Activated CD4-positive, alpha-beta T cell treated with anti-CD3 and anti-CD28 coated beads for 1 hour (primary cell): ENCODE measurements around the gene POGLUT2.

ENCODE experiments used
- DNase-seq: peaks from one replicate; pipeline ENCODE4 v3.0.0-alpha.2; 2020

The POGLUT2 gene

DNA sequence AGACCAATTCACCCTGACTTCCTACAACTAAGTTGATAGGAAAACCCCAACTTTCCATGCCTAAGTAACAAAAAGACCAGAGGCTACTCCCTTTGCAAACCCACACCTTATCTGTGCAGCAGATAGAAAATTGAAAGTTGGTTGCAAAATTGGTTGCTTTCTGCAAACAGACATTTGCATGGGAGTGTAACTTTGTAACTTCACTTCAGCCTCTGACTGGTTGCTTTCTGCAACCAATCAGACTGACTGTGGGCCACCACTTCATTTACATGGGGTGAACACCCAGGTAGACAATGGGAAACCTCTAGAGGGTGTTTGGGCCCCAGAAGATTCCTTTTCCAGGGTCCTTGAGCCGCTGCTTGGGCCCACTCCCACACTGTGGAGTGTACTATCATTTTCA, 35.0 kb downstream of the POGLUT2 start:
- DNase-seq: no peak

- DNase-seq: no peak
Observed at GRCh38 chr13:102761071-102761470, 37.7 kb downstream of the POGLUT2 start.

DNA sequence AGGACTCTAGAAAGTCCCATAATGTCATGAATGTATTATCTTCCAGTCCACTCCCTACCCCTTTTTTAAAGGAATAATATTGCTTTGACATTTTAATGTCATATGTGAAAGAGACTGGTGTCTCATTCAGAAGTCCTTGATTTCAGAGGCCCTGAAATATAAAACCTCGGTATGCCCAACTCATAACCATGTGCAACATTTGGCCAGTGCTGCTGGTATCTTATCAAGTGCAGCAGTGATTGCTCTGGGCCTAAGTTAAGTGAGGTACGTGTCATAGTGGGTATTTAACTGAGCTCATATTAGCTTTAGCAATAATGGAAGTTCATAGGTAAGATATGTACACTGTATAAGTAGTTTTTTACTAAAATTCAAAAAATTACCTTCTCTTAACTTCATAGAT, 39.9 kb downstream of the POGLUT2 start:
- no peak for DNase-seq

DNA sequence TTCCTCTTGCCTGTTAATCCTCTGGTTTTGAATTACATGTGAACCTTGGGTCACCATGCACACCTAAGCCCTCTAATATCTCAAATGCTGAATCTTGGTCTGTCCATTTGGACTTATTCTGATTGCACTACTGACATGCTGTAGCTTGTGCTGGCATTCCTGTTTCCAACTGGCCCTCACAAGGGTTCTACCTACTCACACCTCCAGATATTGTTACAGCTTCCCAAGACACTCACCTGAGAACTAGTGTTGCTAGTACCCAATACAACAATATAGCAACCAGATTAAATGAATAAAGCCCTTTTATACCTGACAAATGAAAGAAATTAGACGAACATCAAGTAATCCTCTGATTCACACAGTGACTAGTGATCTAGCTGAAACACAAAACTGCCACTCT, 41.8 kb downstream of the POGLUT2 start:
- no peak for DNase-seq

DNA sequence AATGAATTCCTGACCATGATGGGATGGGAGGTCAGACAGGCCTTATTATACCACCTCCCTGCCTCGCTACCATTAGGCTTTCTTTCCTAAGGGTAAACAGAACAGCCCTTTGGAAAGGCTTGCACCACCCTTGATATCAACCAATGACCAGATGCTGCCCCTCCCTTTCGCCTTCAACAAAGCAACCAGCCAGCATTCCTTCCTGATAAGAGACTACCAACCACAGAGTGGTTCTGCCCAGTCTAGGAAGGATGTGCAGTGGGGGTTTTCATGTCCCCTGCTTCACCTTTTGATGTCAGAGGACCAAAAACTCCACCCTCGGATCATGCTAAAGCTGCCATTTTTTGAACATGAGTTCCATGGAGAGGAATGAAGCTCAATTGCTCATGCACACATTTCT, 46.9 kb downstream of the POGLUT2 start:
- DNase-seq: no peak

- DNase-seq: no peak
Observed at GRCh38 chr13:102742506-102742905, 56.3 kb downstream of the POGLUT2 start.

DNA sequence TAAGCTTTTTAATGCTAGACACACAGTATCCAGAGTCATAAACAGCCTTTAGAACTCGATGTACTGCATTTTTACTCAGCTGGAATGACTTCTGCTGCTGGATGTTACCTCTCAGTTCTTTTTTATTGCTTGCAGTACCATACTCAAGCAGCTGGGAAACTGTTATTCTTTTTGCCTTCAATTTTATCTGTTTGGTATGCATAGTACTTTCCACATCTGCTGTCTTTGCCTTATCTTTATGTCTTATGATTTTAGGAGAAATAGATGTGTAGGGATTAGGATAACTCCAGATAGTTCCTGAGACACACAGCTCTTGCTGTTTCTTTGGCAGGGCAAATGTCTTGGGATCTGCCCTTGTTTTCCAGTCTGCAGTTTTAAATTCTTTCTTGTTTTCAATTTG, 56.7 kb downstream of the POGLUT2 start:
- DNase-seq: no peak
